ENCODE results near the gene FILIP1L.

Gene FILIP1L

GRCh38 chr3:99825004-99825640 lies 289.2 kb downstream of the FILIP1L start:
- DNase-seq: no peak

GRCh38 chr3:99823723-99824711 lies 290.3 kb downstream of the FILIP1L start:
- no peak for DNase-seq

- DNase-seq: no peak
Observed at GRCh38 chr3:99818818-99819217, 295.5 kb downstream of the FILIP1L start.

GRCh38 chr3:99817437-99818240 lies 296.7 kb downstream of the FILIP1L start, which contains the start of gene CMSS1:
CMSS1 (plus strand) TSS chr3:99817862.
- peak; percentile 94 for DNase-seq

GRCh38 chr3:99817047-99817436 lies 297.3 kb downstream of the FILIP1L start:
- no peak for DNase-seq

- DNase-seq: no peak
Observed at GRCh38 chr3:99810403-99810802, 303.9 kb downstream of the FILIP1L start.

GRCh38 chr3:99809565-99809964 lies 304.7 kb downstream of the FILIP1L start:
- no peak for DNase-seq

GRCh38 chr3:99808163-99808794 lies 306.0 kb downstream of the FILIP1L start:
- DNase-seq: peak; percentile 54

GRCh38 chr3:99805160-99805559 lies 309.1 kb downstream of the FILIP1L start:
- DNase-seq: no peak

GRCh38 chr3:99803297-99803696 lies 311.0 kb downstream of the FILIP1L start:
- no peak for DNase-seq

- no peak for DNase-seq
Observed at GRCh38 chr3:99799422-99799821, 314.9 kb downstream of the FILIP1L start.

- DNase-seq: no peak
Observed at GRCh38 chr3:99795573-99795972, 318.7 kb downstream of the FILIP1L start.

- no peak for DNase-seq
Observed at GRCh38 chr3:99794485-99794884, 319.8 kb downstream of the FILIP1L start.

- DNase-seq: peak; percentile 19
Observed at GRCh38 chr3:99789011-99789721, 325.1 kb downstream of the FILIP1L start.

All from CD4-positive, alpha-beta T cell treated with Interleukin-10 for 1 hour (primary cell).